SU-DHL-6 (cell line): ENCODE results near the gene P3H3.

ENCODE experiments used
- EZH2phosphoT487 ChIP-seq: fragments of 200-600 bp; sonication (generic), shearing (Covaris generic); conservative IDR thresholded peaks from 2 replicates; pipeline ENCODE4 v1.6.1; 2018; ENCODE audit warnings: mild to moderate bottlenecking, antibody characterized with exemption, low read length, moderate library complexity, mixed read lengths
- TF ChIP-seq, protein P1 (sequence below): fragments of 200-600 bp; sonication (generic); IDR thresholded peaks from one replicate; pipeline ENCODE4 v1.5.1; 2017; ENCODE audit warnings: antibody characterized with exemption, mild to moderate bottlenecking, low read length, moderate library complexity; ENCODE audit not compliant: insufficient read depth, poor library complexity, severe bottlenecking

DNA sequence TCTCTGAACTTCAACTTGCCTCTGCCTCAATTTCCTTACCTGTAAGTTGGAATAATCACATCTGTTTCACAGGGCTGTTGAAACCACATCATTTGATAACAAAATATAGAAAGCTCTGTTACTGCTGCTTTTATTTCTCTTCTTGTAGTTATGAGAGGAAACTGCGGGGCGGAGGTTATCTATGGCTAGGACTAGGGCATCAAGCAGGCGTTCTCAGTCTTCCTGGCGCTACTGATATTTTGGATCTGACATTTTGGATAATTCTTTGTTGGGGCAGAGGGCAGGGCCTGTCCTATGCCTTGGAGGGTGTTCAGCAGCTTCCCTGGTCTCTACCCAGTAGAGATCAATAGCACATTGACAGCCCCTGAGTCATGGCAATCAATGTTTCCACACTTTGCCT, 3.9 kb downstream of the P3H3 start:
- TF ChIP-seq, protein P1, sequence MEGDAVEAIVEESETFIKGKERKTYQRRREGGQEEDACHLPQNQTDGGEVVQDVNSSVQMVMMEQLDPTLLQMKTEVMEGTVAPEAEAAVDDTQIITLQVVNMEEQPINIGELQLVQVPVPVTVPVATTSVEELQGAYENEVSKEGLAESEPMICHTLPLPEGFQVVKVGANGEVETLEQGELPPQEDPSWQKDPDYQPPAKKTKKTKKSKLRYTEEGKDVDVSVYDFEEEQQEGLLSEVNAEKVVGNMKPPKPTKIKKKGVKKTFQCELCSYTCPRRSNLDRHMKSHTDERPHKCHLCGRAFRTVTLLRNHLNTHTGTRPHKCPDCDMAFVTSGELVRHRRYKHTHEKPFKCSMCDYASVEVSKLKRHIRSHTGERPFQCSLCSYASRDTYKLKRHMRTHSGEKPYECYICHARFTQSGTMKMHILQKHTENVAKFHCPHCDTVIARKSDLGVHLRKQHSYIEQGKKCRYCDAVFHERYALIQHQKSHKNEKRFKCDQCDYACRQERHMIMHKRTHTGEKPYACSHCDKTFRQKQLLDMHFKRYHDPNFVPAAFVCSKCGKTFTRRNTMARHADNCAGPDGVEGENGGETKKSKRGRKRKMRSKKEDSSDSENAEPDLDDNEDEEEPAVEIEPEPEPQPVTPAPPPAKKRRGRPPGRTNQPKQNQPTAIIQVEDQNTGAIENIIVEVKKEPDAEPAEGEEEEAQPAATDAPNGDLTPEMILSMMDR, result no peak
- TF ChIP-seq EZH2phosphoT487, result no peak
